Astrocyte of the spinal cord (primary cell): ENCODE results near the gene RAB17.
A peak's percentile ranks its signal among the peaks of the same experiment; 100 is the strongest.

Experiments used
- DNase-seq: peaks from one replicate; pipeline ENCODE4 v3.0.0; 2011; ENCODE audit warnings: low read depth, low spot score
- H3K4me3 ChIP-seq: 2 replicates; pipeline ENCODE4 v1.5.1; 2011; ENCODE audit warnings: low read depth, mild to moderate bottlenecking, low read length, moderate library complexity
- CTCF ChIP-seq: IDR thresholded peaks from 2 replicates; pipeline ENCODE4 v1.5.1; 2012; ENCODE audit warnings: low read depth, mild to moderate bottlenecking, low read length, inconsistent platforms
- in situ Hi-C: cut with HindIII; loops from 2 replicates; pipeline ENCODE4 v1.10.0; 2017; ENCODE audit warnings: low sequenced_read_pairs

Gene RAB17

GRCh38 chr2:237542001-237542704 is 48.4 kb downstream of the RAB17 start:
- DNase-seq = no peak
- no peak for TF ChIP-seq CTCF
- in situ Hi-C loops = no loop called here
- no peak overlapping the region for H3K4me3 ChIP-seq

GRCh38 chr2:237541243-237541642 is 49.3 kb downstream of the RAB17 start:
- TF ChIP-seq CTCF = no peak
- DNase-seq = no peak
- no peak overlapping the region for H3K4me3 ChIP-seq
- in situ Hi-C loops = no loop called here

GRCh38 chr2:237540823-237541222 is 49.7 kb downstream of the RAB17 start:
- no peak overlapping the region for H3K4me3 ChIP-seq
- no peak for TF ChIP-seq CTCF
- in situ Hi-C loops = no loop called here
- DNase-seq = peak; percentile 54

- no peak for TF ChIP-seq CTCF
- DNase-seq = no peak
- in situ Hi-C loops = no loop called here
- no peak overlapping the region for H3K4me3 ChIP-seq
These were observed 50.2 kb downstream of the RAB17 start for GRCh38 chr2:237540223-237540775.

- DNase-seq = no peak
- H3K4me3 ChIP-seq = no peak overlapping the region
- TF ChIP-seq CTCF = no peak
- in situ Hi-C loops = no loop called here
These were observed 50.9 kb downstream of the RAB17 start for GRCh38 chr2:237539681-237540080.

- in situ Hi-C loops = no loop called here
- no peak for DNase-seq
- TF ChIP-seq CTCF = no peak
- H3K4me3 ChIP-seq = no peak overlapping the region
These were observed 51.6 kb downstream of the RAB17 start for GRCh38 chr2:237538901-237539300.
